HG02840 (cell line): ENCODE data around the gene SH3BP2.
"Not testable (repeated sequence)": the region's sequence is repeated elsewhere in the genome, so short reads cannot be mapped to it uniquely, and the experiment has no call there.

Experiments
- ATAC-seq: cut with Tn5 transposase; IDR thresholded peaks from one replicate; pipeline ENCODE4 v1.9.1; 2021; ENCODE audit warnings: mild to moderate bottlenecking, moderate library complexity, moderate number of reproducible peaks; ENCODE audit not compliant: unreplicated experiment, low FRiP score

Gene SH3BP2

GRCh38 chr4:2762486-2763370 is 30.2 kb upstream of the SH3BP2 start:
- not testable (repeated sequence) for ATAC-seq

- no peak for ATAC-seq
Measured at GRCh38 chr4:2763511-2763967, 29.3 kb upstream of the SH3BP2 start.

- no peak for ATAC-seq
Measured at GRCh38 chr4:2765832-2766526, 26.9 kb upstream of the SH3BP2 start.

GRCh38 chr4:2767046-2767704 is 25.7 kb upstream of the SH3BP2 start:
- no peak for ATAC-seq

- no peak for ATAC-seq
Measured at GRCh38 chr4:2767705-2768074, 25.2 kb upstream of the SH3BP2 start.

GRCh38 chr4:2768124-2768523 is 24.8 kb upstream of the SH3BP2 start:
- ATAC-seq, result no peak

GRCh38 chr4:2768921-2769336 is 24.0 kb upstream of the SH3BP2 start:
- no peak for ATAC-seq

GRCh38 chr4:2771264-2771663 is 21.6 kb upstream of the SH3BP2 start:
- no peak for ATAC-seq

GRCh38 chr4:2780643-2781042 is 12.2 kb upstream of the SH3BP2 start:
- not testable (repeated sequence) for ATAC-seq

GRCh38 chr4:2781911-2782310 is 11.0 kb upstream of the SH3BP2 start:
- no peak for ATAC-seq

GRCh38 chr4:2783790-2784189 is 9.1 kb upstream of the SH3BP2 start:
- no peak for ATAC-seq

GRCh38 chr4:2785613-2786012 is 7.3 kb upstream of the SH3BP2 start:
- ATAC-seq, result no peak

GRCh38 chr4:2786152-2786671 is 6.7 kb upstream of the SH3BP2 start:
- no peak for ATAC-seq

GRCh38 chr4:2786794-2787229 is 6.1 kb upstream of the SH3BP2 start:
- no peak for ATAC-seq

GRCh38 chr4:2787230-2788100 is 5.4 kb upstream of the SH3BP2 start:
- ATAC-seq, result peak; percentile 67

- no peak for ATAC-seq
Measured at GRCh38 chr4:2788101-2788500, 4.8 kb upstream of the SH3BP2 start.

GRCh38 chr4:2788532-2789103 is 4.3 kb upstream of the SH3BP2 start:
- no peak for ATAC-seq

GRCh38 chr4:2789351-2789750 is 3.5 kb upstream of the SH3BP2 start:
- no peak for ATAC-seq

GRCh38 chr4:2789793-2790582 is 2.9 kb upstream of the SH3BP2 start:
- no peak for ATAC-seq
